GM19463 (cell line): ENCODE data around the gene NDUFB2.
A peak's percentile ranks its signal among the peaks of the same experiment; 100 is the strongest.
"Not testable (repeated sequence)": the region's sequence is repeated elsewhere in the genome, so short reads cannot be mapped to it uniquely, and the experiment has no call there.

Experiments used
- ATAC-seq: cut with Tn5 transposase; IDR thresholded peaks from one replicate; pipeline ENCODE4 v1.9.1; 2021; ENCODE audit warnings: mild to moderate bottlenecking, moderate library complexity; ENCODE audit not compliant: unreplicated experiment

Gene NDUFB2

GRCh38 chr7:140696680-140697446 lies at the start of gene NDUFB2:
Gene NDUFB2, plus strand, starts transcription at chr7:140696708. Its CDS starts 37 bp downstream, at chr7:140696745.
- peak; percentile 91 for ATAC-seq

GRCh38 chr7:140646931-140647647 lies 49.4 kb upstream of the NDUFB2 start:
- peak; percentile 90 for ATAC-seq

GRCh38 chr7:140649556-140650205 lies 46.8 kb upstream of the NDUFB2 start:
- no peak for ATAC-seq

- no peak for ATAC-seq
Measured at GRCh38 chr7:140650367-140650766, 46.1 kb upstream of the NDUFB2 start.

- no peak for ATAC-seq
Measured at GRCh38 chr7:140653319-140654108, 43.0 kb upstream of the NDUFB2 start.

DNA sequence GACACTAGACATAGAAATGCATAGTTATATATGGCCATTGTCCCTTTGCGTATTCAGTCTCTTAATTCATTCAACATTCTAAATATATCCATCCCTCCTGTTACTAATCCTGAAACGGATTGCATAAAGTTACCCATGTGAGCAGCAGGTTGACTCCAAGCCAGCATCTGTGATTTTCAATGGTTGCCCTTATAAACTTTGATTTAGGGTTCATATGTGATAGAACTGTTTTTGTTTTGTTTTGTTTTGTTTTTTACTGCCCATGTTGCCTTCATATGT lies 42.5 kb upstream of the NDUFB2 start:
- ATAC-seq = no peak

GRCh38 chr7:140654661-140655060 lies 41.8 kb upstream of the NDUFB2 start:
- no peak for ATAC-seq

DNA sequence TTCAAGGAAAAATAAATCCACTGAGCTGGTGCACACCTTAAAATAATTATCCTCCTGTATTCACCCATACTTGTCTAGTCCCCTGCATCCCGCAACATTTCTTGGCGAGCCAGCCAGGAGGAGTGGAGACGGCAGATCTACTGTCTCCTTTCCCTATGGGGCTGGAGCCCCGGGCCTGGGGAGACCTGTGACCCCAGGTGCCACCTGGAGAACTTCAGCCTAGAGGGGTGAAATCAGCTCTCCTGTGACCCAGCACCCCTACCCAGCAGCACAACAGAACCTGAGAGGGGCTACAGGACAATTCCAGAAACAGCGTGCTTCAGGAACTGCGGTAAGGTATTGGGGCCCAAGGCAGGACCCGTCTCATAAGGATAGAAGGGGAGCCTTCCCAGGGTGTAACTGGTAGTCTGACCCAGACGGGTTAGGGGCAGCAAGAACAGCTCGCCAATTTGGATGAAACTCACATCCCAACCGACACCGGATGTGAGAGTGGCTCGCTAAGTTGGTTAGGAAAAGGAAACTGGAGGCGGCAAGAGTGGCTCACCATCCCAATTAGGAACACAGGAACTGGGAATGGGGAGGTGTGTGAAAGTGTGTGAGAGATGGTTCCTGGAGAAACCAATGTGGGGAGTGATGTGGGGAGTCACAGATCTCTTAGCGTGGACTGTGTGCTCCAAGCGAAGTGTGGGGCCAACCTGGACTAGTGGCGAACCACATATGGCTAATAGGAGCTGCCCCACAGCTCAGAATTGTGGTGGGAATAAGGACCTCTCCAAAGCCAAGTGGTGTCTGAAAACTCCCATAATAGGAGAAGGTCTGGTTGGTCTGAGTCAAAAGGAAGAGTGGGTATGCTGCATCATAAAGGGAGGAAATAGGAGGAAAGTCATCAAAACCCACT lies 40.7 kb upstream of the NDUFB2 start:
- ATAC-seq = no peak

GRCh38 chr7:140656548-140657515 lies 39.7 kb upstream of the NDUFB2 start:
- peak; percentile 92 for ATAC-seq

GRCh38 chr7:140657891-140658290 lies 38.6 kb upstream of the NDUFB2 start:
- ATAC-seq = no peak

- no peak for ATAC-seq
Measured at GRCh38 chr7:140659856-140660255, 36.7 kb upstream of the NDUFB2 start.

- ATAC-seq = no peak
Measured at GRCh38 chr7:140661124-140661523, 35.4 kb upstream of the NDUFB2 start.

- ATAC-seq = not testable (repeated sequence)
Measured at GRCh38 chr7:140662938-140663337, 33.6 kb upstream of the NDUFB2 start.

- ATAC-seq = no peak
Measured at GRCh38 chr7:140667476-140667875, 29.0 kb upstream of the NDUFB2 start.

DNA sequence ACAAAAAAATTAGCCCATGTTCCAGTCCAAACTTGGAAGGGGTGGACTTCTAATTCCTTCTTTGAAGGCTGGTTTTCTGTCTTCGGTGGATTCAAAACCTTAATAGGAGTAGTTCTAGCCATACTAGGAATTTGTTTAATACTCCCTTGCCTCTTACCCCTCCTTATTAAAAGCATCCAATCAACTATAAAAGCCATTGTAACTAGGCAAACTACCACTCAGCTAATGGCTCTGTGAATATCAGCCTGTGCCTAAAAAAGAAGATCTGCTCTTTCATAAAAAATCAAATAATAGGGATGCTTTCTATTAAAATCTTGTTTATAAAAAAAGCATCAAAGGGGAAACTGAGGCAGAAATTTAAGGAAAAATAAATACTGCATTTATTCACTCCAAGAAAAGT lies 27.9 kb upstream of the NDUFB2 start:
- no peak for ATAC-seq

GRCh38 chr7:140669352-140669751 lies 27.2 kb upstream of the NDUFB2 start:
- no peak for ATAC-seq

DNA sequence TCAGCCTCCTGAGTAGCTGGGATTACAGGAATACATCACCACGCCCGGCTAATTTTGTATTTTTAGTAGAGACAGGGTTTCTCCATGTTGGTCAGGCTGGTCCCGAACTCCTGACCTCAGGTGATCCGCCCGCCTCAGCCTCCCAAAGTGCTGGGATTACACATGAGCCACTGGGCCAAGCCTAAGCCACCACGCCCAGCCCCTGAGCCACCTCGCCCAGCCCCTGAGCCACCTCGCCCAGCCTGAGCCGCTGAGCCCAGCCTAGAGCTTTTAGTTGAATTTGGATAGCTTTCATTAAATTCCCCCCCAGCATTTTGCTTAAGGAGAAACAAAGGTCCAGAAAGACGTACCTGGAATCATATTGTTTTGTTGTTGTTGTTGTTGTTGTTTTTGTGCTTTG lies 26.6 kb upstream of the NDUFB2 start:
- not testable (repeated sequence) for ATAC-seq

GRCh38 chr7:140670343-140670935 lies 26.1 kb upstream of the NDUFB2 start:
- ATAC-seq = no peak

DNA sequence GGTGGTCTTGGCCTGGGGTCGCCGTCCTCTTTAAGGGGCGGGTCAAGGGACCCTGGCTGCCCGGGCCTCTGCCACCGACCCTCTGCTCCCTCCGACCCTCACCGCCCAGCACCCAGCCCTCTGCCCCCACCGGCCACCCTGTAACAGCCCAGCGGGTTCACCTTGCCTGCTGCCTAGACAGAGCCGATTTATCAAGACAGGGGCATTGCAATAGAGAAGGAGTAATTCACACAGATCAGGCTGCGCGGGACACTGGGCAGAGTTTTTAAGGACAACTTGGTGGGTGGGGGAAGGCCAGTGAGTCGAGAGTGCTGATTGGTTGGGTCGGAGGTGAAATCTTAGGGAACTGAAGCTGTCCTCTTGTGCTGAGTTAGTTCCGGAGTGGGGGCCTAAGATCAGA lies 24.5 kb upstream of the NDUFB2 start:
- ATAC-seq = no peak
